Stomach (tissue), 9 donors: ENCODE measurements around the gene SNX13. TPM values are rescaled to one million over a fixed set of nuclear protein-coding genes. Genes with fewer than 3 reads are reported as not detected.

ENCODE experiments used
- DNase-seq, 2 donors: peaks; one replicate each; pipeline versions ENCODE4 v3.0.0 to v3.0.0-alpha.2; 2013 to 2019
- H3K27ac ChIP-seq, 5 donors: fragments of 200-600 bp in 4 of 5; sonication (generic) in 4 of 5; one replicate each; pipeline ENCODE4 v1.5.1; 2013 to 2019; ENCODE audit warnings: mild to moderate bottlenecking in 1 of 5, moderate library complexity in 1 of 5
- H3K27me3 ChIP-seq, 3 donors: fragments of 200-600 bp; sonication (generic); one replicate each; pipeline ENCODE4 v1.5.1; 2017 to 2019; ENCODE audit warnings: mixed run types in 1 of 3
- H3K36me3 ChIP-seq, 4 donors: fragments of 200-600 bp; sonication (generic); 1 replicate in 3 of 4; 2 replicates in 1 of 4; pipeline ENCODE4 v1.5.1; 2016 to 2019
- H3K4me1 ChIP-seq, 4 donors: fragments of 200-600 bp; sonication (generic); one replicate each; pipeline ENCODE4 v1.5.1; 2016 to 2019
- H3K4me3 ChIP-seq, 4 donors: fragments of 200-600 bp; sonication (generic) in 3 of 4; one replicate each; pipeline ENCODE4 v1.5.1; 2016 to 2019; ENCODE audit warnings: mild to moderate bottlenecking in 1 of 4
- H3K9me3 ChIP-seq, 4 donors: fragments of 200-600 bp; sonication (generic); one replicate each; pipeline ENCODE4 v1.5.1; 2016 to 2019
- CTCF ChIP-seq, 7 experiments: fragments of 450-650 bp in 4 of 7; fragments of 200-600 bp in 3 of 7; sonication (generic) in 3 of 7; IDR thresholded peaks; one replicate each; pipeline ENCODE4 v1.5.1; 2016 to 2019; ENCODE audit warnings: antibody characterized with exemption in 7 of 7, control low read depth in 2 of 7, mild to moderate bottlenecking in 1 of 7
- EP300 ChIP-seq: sonication (generic); formaldehyde crosslinking; IDR thresholded peaks from one replicate; pipeline ENCODE4 v1.6.1; 2017; ENCODE audit warnings: antibody characterized with exemption
- POLR2A ChIP-seq, 4 donors: fragments of 450-650 bp; IDR thresholded peaks; one replicate each; pipeline ENCODE4 v1.6.1; 2016; ENCODE audit warnings: antibody characterized with exemption in 4 of 4, control low read depth in 2 of 4, mild to moderate bottlenecking in 1 of 4, moderate library complexity in 1 of 4
- POLR2AphosphoS5 ChIP-seq, 3 donors: sonication (generic); formaldehyde crosslinking; IDR thresholded peaks; one replicate each; pipeline ENCODE4 v1.6.1; 2016; ENCODE audit warnings: antibody characterized with exemption in 3 of 3
- WGBS, 5 donors: extraction: QIAGEN DNeasy Blood & Tissue Kit in 3 of 5; methylation state at CpG; one replicate each; pipeline versions ENCODE4 v1.1.5 to v1.1.7; 2013 to 2018; 5-methylcytosine and 5-hydroxymethylcytosine counted together
- intact Hi-C: fragments of 100-400 bp; cut with DNase I; formaldehyde crosslinking; loops from one replicate; pipeline ENCODE4 v1.15.1; 2023; ENCODE audit warnings: low total_unique reads
- polyA plus RNA-seq, 3 donors: library from polyadenylated mRNA; stranded (reverse); fragments of 200-250 nt; gene quantifications; one replicate each; pipeline ENCODE4 v1.2.3, GENCODE V29; 2013
- total RNA-seq, 5 donors: library from RNA; depleted of rRNA; stranded (reverse); fragments of >200 nt; gene quantifications; one replicate each; pipeline versions ENCODE4 v1.1.0 to v1.2.3, GENCODE V29; 2014 to 2016
- donor health status: healthy with polysubstance abuse.
- donor health status: Bipolar disorder and iron deficiency.
- donor health status: healthy.

Gene SNX13
- total and polyA plus RNA-seq, 8 donors, result 6.0 to 115 (median 34.6) TPM

GRCh38 chr7:17943006-17943405 lies 2.7 kb upstream of the SNX13 start:
- 95 to 100% (median 100%) methylated on average over 2 of the region's 2 CpGs for WGBS, 5 donors
- DNase-seq, result no peak
- H3K9me3 ChIP-seq, result no peaks in the 10 kb centered on the region
- H3K4me3 ChIP-seq, result no peak overlapping the region
- intact Hi-C loops, result no loop called here
- no peak overlapping the region for H3K27ac ChIP-seq
- TF ChIP-seq EP300 (no peak), CTCF (IDR thresholded peaks at IDR 0.05) (no peak), POLR2A (IDR thresholded peaks at IDR 0.05) (no peak), POLR2AphosphoS5 (IDR thresholded peaks at IDR 0.05) (no peak)
- H3K4me1 ChIP-seq, result peaks cover 4 to 24% (median 14%) of the 10 kb centered on the region in 4 donors
- no peaks in the 10 kb centered on the region for H3K36me3 ChIP-seq
- no peaks in the 10 kb centered on the region for H3K27me3 ChIP-seq

GRCh38 chr7:17942231-17942630 lies 1.9 kb upstream of the SNX13 start:
- no peaks in the 10 kb centered on the region for H3K9me3 ChIP-seq
- no peak for DNase-seq
- TF ChIP-seq POLR2AphosphoS5 (IDR thresholded peaks at IDR 0.05) (no peak), EP300 (no peak), CTCF (IDR thresholded peaks at IDR 0.05) (no peak), POLR2A (IDR thresholded peaks at IDR 0.05) (no peak)
- H3K27ac ChIP-seq, result no peak overlapping the region
- no peaks in the 10 kb centered on the region for H3K36me3 ChIP-seq
- H3K4me3 ChIP-seq, result no peak overlapping the region
- 90 to 100% (median 94%) methylated on average over 1 of the region's 1 CpG for WGBS, 5 donors
- intact Hi-C loops, result no loop called here
- peaks cover 12 to 32% (median 22%) of the 10 kb centered on the region in 4 donors for H3K4me1 ChIP-seq
- H3K27me3 ChIP-seq, result no peaks in the 10 kb centered on the region

- 7 to 17% (median 11%) methylated on average over 12 of the region's 12 CpGs for WGBS, 5 donors
- TF ChIP-seq POLR2A (IDR thresholded peaks at IDR 0.05) (no peak), POLR2AphosphoS5 (IDR thresholded peaks at IDR 0.05) (no peak), CTCF (IDR thresholded peaks at IDR 0.05) (no peak), EP300 (no peak)
- Histone ChIP-seq H3K36me3 (no peaks in the 10 kb centered on the region), H3K4me3 (peak overlapping the region; percentile 58 to 87 (median 82)), H3K27ac (peak overlapping the region; percentile 85 to 98 (median 97)), H3K4me1 (peaks cover 15 to 44% (median 28%) of the 10 kb centered on the region in 4 donors), H3K27me3 (no peaks in the 10 kb centered on the region), H3K9me3 (no peaks in the 10 kb centered on the region)
- intact Hi-C loops, result no loop called here
- DNase-seq, result peak in 1 of 2 donors; percentile 52
These were observed 697 bp upstream of the SNX13 start for GRCh38 chr7:17940951-17941431.

GRCh38 chr7:17939606-17940301 lies 540 bp downstream of the SNX13 start:
- intact Hi-C loops, result no loop called here
- Histone ChIP-seq H3K36me3 (no peaks in the 10 kb centered on the region), H3K27ac (peak overlapping the region; percentile 85 to 98 (median 97)), H3K27me3 (no peaks in the 10 kb centered on the region), H3K4me3 (peak overlapping the region; percentile 58 to 87 (median 82)), H3K4me1 (peaks cover 15 to 56% (median 36%) of the 10 kb centered on the region in 4 donors), H3K9me3 (no peaks in the 10 kb centered on the region)
- peak; percentile 54 to 72 for DNase-seq
- TF ChIP-seq EP300, result no peak
- no peak for TF ChIP-seq POLR2AphosphoS5 (IDR thresholded peaks at IDR 0.05)
- TF ChIP-seq POLR2A (IDR thresholded peaks at IDR 0.05), result no peak
- no peak for TF ChIP-seq CTCF (IDR thresholded peaks at IDR 0.05)
- 0 to 1% (median 0%) methylated on average over 19 to 29 of the region's 29 CpGs for WGBS, 5 donors
